ENCODE results near the gene CD300C. TPM values are rescaled to one million over a fixed set of nuclear protein-coding genes. Genes with fewer than 3 reads are reported as not detected.
A peak's percentile ranks its signal among the peaks of the same experiment; 100 is the strongest.
"Not testable (repeated sequence)": the region's sequence is repeated elsewhere in the genome, so short reads cannot be mapped to it uniquely, and the experiment has no call there.

CD300C gene
- total RNA-seq, 2 donors from 2014 or later, result 1.5 to 5.8 TPM

DNA sequence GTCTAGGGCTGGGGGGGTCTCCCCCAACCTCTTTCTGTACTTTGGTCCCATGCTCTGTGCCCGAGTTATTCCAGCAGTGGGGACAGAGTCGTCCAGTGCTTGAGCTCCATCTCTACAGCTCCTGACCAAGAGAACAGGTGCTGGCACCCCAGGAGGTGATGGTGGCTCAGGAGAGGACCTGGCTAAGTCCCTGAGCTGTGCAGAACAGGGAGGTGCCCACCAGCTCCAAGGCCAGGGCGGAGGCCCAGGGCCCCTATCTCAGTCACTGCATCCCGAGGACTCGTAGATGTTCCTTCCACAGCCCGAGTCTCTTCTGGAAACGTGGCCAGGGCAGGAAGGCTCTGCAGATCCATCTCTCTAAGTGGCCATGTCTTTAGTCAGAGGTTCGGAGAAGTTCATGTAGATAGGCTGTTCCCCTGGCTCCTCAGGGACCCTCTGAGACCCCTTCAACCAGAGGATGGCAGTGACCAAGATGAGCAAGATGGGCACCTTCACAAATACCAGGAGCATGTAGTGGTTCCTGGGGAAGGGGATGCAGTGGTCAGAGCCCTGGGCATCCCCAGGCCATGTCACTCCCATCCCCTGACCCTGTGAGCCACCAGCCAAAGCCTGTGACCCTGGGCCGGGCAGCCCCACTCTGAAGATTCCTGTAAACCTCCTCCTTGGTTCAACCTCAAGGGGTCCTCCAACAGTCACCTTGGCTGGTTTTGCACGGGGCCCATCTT, 23.4 kb downstream of the CD300C start:
- Mint-ChIP-seq H3K4me3 (no peak overlapping the region), H3K4me1 (ENCODE audit: low read depth in 2 of 2) (peaks cover 23 to 40% of the 10 kb centered on the region in 2 donors), H3K36me3 (peaks cover 5% of the 10 kb centered on the region), H3K9me3 (no peaks in the 10 kb centered on the region), H3K27ac (peak overlapping the region in 1 of 2 donors; percentile 81), H3K27me3 (no peaks in the 10 kb centered on the region)
- ATAC-seq (no peak), DNase-seq (ENCODE audit: low spot score) (no peak)

DNA sequence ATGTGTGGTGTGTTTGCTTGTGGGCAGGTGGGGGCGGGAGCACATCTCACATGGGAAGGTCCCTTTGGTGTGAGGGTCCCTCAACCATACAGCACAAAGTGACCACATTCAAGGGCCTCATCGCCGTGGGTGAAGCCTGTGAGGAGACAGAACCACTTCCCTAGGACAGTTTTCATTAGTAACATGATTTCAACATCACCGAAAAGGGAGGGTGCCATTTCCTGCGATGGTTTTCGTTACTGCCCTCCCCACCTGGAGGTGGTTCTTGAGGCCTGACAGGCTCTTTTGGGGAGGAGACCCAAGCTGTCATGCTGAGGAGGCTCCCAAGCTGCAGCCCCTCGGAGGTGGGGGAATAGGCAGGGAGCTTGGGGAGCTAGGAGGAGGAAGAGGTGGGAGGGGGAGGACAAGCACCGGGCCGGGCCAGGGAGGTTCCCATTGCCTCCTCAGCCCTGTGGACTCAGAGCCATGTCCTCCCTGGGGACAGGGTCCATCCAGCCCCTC, 24.2 kb downstream of the CD300C start:
- peak overlapping the region; percentile 22 for H3K4me3 Mint-ChIP-seq
- peak overlapping the region; percentile 59 to 81 for H3K27ac Mint-ChIP-seq
- peak; percentile 81 for DNase-seq (ENCODE audit: low spot score)
- H3K27me3 Mint-ChIP-seq, result no peaks in the 10 kb centered on the region
- H3K9me3 Mint-ChIP-seq, result no peaks in the 10 kb centered on the region
- H3K36me3 Mint-ChIP-seq, result peaks cover 5% of the 10 kb centered on the region
- peaks cover 23 to 33% of the 10 kb centered on the region in 2 donors for H3K4me1 Mint-ChIP-seq (ENCODE audit: low read depth in 2 of 2)
- peak; percentile 81 to 89 for ATAC-seq

DNA sequence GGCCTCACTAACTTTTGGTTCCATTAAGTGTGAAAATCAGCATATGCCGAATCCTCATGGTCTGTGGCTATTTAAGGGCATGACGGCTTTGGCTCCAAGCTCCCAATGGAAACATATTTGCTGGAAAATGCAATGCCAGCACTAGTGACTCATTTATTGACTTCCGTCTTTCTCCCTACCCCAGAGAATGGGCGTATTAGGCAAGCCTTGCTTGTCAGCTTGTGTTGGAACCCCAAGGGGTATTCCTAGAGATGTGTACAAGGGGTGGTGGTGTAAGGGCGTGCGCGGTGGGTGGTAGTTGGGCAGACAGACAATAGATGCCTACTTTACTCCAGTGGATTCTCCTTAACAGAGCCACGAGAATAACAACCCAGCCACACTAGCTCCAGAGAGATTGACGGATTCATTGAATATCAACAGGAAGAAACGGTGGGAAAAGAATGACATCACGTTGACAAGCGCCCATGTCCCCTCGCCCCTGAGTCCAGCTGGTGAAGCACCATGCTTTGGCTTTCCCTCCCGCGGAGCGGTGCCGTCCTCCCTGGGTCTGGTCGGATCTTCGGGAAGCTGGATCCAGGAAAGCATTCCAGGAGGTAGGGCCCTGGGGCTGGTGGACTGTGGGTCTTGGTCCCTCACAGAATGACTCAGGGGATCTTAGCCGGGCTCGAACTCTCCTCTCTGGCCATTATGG, 25.0 kb downstream of the CD300C start:
- Mint-ChIP-seq H3K4me1 (ENCODE audit: low read depth in 2 of 2) (peaks cover 23 to 33% of the 10 kb centered on the region in 2 donors), H3K36me3 (peaks cover 5% of the 10 kb centered on the region), H3K4me3 (peak overlapping the region; percentile 22), H3K27me3 (no peaks in the 10 kb centered on the region), H3K9me3 (no peaks in the 10 kb centered on the region), H3K27ac (peak overlapping the region; percentile 59 to 81)
- ATAC-seq (no peak), DNase-seq (ENCODE audit: low spot score) (no peak)

GRCh38 chr17:74520016-74520434, 25.9 kb downstream of the CD300C start:
- ATAC-seq (peak; percentile 20 to 44), DNase-seq (ENCODE audit: low spot score) (no peak)
- Mint-ChIP-seq H3K4me1 (ENCODE audit: low read depth in 2 of 2) (peaks cover 27 to 30% of the 10 kb centered on the region in 2 donors), H3K4me3 (no peak overlapping the region), H3K36me3 (peaks cover 5% of the 10 kb centered on the region), H3K27ac (peak overlapping the region; percentile 19 to 63), H3K9me3 (no peaks in the 10 kb centered on the region), H3K27me3 (no peaks in the 10 kb centered on the region)

DNA sequence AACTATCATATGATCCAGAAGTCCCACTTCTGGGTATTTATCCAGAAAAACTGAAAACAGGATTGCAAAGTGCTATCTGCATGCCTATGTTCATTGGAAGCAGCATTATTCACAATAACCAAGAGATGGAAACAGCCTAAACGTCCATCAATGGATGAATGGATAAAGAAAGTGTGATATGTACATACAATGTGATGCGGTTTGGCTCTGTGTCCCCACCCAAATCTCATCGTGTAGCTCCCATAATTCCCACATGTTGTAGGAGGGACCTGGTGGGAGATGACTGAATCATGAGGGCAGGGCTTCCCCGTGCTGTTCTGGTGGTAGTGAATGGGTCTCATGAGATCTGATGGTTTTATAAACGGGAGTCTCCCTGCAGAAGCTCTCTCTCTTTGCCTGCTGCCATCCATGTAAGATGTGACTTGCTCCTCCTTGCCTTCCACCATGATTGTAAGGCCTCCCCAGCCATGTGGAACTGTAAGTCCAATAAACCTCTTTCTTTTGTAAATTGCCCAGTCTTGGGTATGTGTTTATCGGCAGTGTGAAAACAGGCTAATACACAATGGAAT, 27.4 kb downstream of the CD300C start:
- Mint-ChIP-seq H3K4me1 (ENCODE audit: low read depth in 2 of 2) (peaks cover 37 to 41% of the 10 kb centered on the region in 2 donors), H3K36me3 (peaks cover 16% of the 10 kb centered on the region), H3K27me3 (peaks cover 0 to 11% of the 10 kb centered on the region in 2 donors), H3K9me3 (peaks cover 10% of the 10 kb centered on the region)
- DNase-seq (ENCODE audit: low spot score); H3K4me3 Mint-ChIP-seq; ATAC-seq; H3K27ac Mint-ChIP-seq: not testable (repeated sequence)

DNA sequence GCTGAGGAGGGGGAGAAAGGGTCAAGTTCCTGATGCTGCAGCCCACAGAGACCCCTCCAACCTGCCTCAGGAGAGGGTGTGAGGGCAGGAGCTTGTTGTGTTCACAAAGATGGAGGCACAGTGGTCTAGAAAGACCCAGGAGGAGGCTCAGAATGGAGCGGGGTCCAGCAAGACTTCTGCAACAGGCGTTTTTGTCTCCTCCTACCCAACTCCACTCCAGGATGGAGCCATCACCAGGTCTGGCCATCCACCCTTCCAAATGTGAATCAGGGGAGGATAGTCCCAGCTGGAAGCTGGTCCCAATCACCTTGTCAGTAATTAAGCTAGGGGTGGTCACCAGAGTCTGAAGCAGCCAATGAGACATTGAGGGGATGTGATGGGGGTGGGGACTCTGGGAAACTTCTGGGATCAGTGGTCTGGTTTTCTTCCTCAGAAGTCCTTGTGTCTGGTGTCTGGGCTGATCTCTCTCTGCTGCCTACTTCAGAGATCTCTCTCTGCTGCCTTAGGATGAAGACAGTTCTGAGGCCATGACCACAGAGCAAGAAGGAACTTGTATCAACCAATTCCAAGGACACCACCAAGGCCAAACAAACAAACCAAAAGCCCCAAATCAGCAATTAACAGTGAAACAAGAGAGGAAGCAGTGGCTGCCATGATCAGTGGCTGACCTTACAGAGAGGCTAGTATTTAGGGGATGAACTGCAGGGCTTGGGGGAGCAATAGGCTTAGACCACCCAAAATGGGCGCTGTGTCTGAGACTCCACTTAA, 29.2 kb downstream of the CD300C start:
- H3K27ac Mint-ChIP-seq, result no peak overlapping the region
- H3K4me1 Mint-ChIP-seq (ENCODE audit: low read depth in 2 of 2), result peaks cover 31 to 49% of the 10 kb centered on the region in 2 donors
- H3K9me3 Mint-ChIP-seq, result peaks cover 10% of the 10 kb centered on the region
- no peak for DNase-seq (ENCODE audit: low spot score)
- H3K27me3 Mint-ChIP-seq, result peaks cover 0 to 11% of the 10 kb centered on the region in 2 donors
- ATAC-seq, result no peak
- H3K36me3 Mint-ChIP-seq, result peaks cover 16% of the 10 kb centered on the region
- no peak overlapping the region for H3K4me3 Mint-ChIP-seq

DNA sequence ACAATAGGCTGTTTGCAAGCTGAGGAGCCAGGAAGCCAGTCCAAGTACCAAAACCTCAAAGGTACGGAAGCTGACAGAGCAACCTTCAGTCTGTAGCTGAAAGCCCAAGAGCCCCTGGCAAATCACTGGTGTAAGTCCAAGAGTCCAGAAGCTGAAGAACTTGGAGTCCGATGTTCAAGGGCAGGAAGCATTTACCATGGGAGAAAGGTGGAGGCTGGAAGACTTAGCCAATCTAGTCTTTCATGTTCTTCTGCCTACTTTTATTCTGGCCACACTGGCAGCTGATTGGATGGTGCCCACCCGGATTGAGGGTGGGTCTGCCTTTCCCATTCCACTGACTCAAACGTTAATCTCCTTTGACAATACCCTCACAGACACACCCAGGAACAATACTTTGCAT, 30.0 kb downstream of the CD300C start:
- no peak overlapping the region for H3K4me3 Mint-ChIP-seq
- H3K36me3 Mint-ChIP-seq, result peaks cover 16% of the 10 kb centered on the region
- peaks cover 10% of the 10 kb centered on the region for H3K9me3 Mint-ChIP-seq
- no peak overlapping the region for H3K27ac Mint-ChIP-seq
- H3K27me3 Mint-ChIP-seq, result peaks cover 0 to 11% of the 10 kb centered on the region in 2 donors
- peaks cover 23 to 41% of the 10 kb centered on the region in 2 donors for H3K4me1 Mint-ChIP-seq (ENCODE audit: low read depth in 2 of 2)
- ATAC-seq (no peak), DNase-seq (ENCODE audit: low spot score) (no peak)

- peak; percentile 48 to 83 for ATAC-seq
- peaks cover 0 to 11% of the 10 kb centered on the region in 2 donors for H3K27me3 Mint-ChIP-seq
- H3K9me3 Mint-ChIP-seq, result peaks cover 10% of the 10 kb centered on the region
- H3K36me3 Mint-ChIP-seq, result peaks cover 16% of the 10 kb centered on the region
- peaks cover 16 to 31% of the 10 kb centered on the region in 2 donors for H3K4me1 Mint-ChIP-seq (ENCODE audit: low read depth in 2 of 2)
- DNase-seq (ENCODE audit: low spot score), result no peak
- peak overlapping the region; percentile 90 to 97 for H3K27ac Mint-ChIP-seq
- H3K4me3 Mint-ChIP-seq, result peak overlapping the region; percentile 52
Observed at GRCh38 chr17:74514632-74515334, 31.1 kb downstream of the CD300C start.

GRCh38 chr17:74513987-74514631, 31.8 kb downstream of the CD300C start:
- Mint-ChIP-seq H3K9me3 (peaks cover 10% of the 10 kb centered on the region), H3K4me1 (ENCODE audit: low read depth in 2 of 2) (peaks cover 15 to 27% of the 10 kb centered on the region in 2 donors), H3K27me3 (peaks cover 0 to 11% of the 10 kb centered on the region in 2 donors), H3K36me3 (peaks cover 16% of the 10 kb centered on the region), H3K27ac (peak overlapping the region; percentile 90 to 97), H3K4me3 (peak overlapping the region; percentile 52)
- ATAC-seq (peak; percentile 42 to 80), DNase-seq (ENCODE audit: low spot score) (no peak)

GRCh38 chr17:74512624-74513091, 33.3 kb downstream of the CD300C start:
- ATAC-seq (peak in 1 of 2 donors; percentile 76), DNase-seq (ENCODE audit: low spot score) (no peak)
- Mint-ChIP-seq H3K27me3 (peaks cover 0 to 11% of the 10 kb centered on the region in 2 donors), H3K4me1 (ENCODE audit: low read depth in 2 of 2) (peaks cover 15 to 27% of the 10 kb centered on the region in 2 donors), H3K27ac (peak overlapping the region; percentile 17 to 54), H3K9me3 (peaks cover 10% of the 10 kb centered on the region), H3K4me3 (no peak overlapping the region), H3K36me3 (peaks cover 12% of the 10 kb centered on the region)

DNA sequence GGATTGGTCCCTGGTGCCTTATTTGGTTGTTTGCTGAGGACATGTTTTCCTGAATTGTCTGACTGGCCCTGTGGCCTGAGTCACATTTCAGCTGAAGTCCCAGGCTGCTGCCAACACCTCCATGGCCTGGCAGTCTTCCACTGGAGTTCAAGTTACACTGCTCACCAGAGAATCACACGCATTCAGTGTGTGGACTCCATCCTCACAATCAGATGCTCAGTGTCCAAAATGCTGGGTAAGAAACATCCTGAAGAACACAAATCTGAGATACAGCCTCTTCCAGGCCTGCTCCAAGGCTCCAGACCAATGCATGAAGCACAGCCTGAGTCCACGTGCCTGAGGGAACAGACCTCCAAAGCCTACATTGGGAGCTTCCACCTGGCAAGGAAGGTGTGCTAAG, 33.9 kb downstream of the CD300C start:
- no peak for ATAC-seq
- Mint-ChIP-seq H3K4me3 (no peak overlapping the region), H3K9me3 (peaks cover 10% of the 10 kb centered on the region), H3K27me3 (peaks cover 0 to 11% of the 10 kb centered on the region in 2 donors), H3K4me1 (ENCODE audit: low read depth in 2 of 2) (peaks cover 15 to 27% of the 10 kb centered on the region in 2 donors), H3K36me3 (peaks cover 12% of the 10 kb centered on the region), H3K27ac (peak overlapping the region; percentile 17 to 54)
- no peak for DNase-seq (ENCODE audit: low spot score)

DNA sequence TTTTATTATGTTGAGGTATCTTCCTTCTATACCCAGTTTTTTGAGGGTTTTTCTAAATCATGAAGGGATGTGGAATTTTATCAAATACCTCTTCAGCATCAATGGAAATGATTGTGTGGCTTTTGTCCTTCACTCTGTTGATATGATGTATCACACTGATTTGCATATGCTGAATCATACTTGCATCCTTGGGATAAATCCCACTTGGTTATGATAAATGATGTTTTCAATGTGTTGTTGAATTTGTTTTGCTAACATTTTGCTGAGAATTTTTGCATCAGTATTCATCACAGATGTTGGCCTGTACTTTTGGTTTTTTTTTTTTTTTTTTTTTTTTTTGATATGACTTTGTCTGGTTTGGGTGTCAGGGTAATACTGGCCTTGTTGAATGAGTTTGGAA, 37.8 kb downstream of the CD300C start:
- Mint-ChIP-seq H3K27ac (no peak overlapping the region), H3K36me3 (no peaks in the 10 kb centered on the region), H3K9me3 (no peaks in the 10 kb centered on the region), H3K4me1 (ENCODE audit: low read depth in 2 of 2) (peaks cover 4 to 9% of the 10 kb centered on the region in 2 donors), H3K27me3 (no peaks in the 10 kb centered on the region), H3K4me3 (no peak overlapping the region)
- DNase-seq (ENCODE audit: low spot score) (no peak), ATAC-seq (no peak)

Data from natural killer cell treated with Interleukin-12 subunit alpha and Interleukin-12 subunit beta and Interleukin-15 and Interleukin-18, amount 100 ng/mL, for 72 hours (primary cell).